NCI-H446 treated with DMSO at 0.1 percent for 48 hours (cell line): ENCODE results near the gene SELENOO.
A peak's percentile ranks its signal among the peaks of the same experiment; 100 is the strongest.

Experiments used
- DNase-seq: peaks from one replicate; lab custom pipeline; 2025; lab: John Stamatoyannopoulos, UW

Gene SELENOO

DNA sequence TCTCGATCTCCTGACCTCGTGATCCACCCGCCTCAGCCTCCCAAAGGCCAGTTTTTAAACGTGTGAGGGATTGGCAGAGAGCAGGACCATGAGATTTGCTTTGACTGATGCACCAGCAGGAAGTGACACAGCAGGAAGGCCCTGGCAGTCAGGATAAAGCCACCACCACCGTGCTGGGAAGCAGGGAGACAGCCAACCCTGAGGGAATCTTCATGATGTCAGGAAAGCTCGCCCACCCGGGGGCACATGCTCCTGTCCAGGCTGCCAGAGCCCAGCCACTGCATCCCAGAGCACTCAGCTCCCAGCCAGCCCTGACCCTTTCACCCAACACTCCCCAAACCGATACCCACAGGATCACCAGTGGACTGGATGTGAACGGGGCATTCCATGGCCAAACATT is 37.9 kb downstream of the SELENOO start:
- DNase-seq = no peak

GRCh38 chr22:50242406-50242949 is 41.7 kb downstream of the SELENOO start:
- no peak for DNase-seq

DNA sequence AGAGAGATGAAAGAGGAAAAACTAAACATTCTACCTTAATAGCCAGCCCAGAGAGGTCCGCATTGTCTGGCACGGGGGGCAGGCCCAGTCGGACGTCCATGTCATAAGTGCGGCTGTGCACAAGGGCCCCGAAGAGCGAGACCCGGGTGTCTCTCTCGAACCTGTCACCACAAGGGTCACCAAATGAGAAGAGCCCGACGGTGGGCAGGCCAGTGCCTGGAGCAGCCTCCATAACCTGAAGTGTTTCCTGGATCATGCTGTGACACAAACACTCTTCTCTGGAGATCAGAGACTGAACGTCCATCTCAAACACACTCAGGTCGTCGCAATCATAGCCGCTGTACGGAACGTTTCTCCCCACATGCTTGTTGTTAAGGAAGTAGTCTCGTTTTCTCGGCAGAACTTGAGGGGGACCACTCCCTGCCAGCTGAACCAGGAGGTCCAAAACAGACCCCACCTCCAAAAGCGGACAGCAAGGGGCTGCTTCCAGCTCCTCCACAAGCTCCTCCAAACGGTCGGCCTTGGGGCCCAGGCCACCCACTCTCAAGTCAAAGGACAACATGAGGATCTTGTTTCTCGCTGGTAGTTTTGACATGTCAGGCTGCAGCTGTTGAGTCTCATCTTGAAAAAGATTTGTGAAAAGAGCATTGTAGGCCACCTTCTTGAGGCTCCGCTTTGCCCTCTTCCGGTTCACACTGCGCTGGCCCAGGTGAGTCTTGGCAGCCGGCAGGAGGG is 43.0 kb downstream of the SELENOO start:
- no peak for DNase-seq

DNA sequence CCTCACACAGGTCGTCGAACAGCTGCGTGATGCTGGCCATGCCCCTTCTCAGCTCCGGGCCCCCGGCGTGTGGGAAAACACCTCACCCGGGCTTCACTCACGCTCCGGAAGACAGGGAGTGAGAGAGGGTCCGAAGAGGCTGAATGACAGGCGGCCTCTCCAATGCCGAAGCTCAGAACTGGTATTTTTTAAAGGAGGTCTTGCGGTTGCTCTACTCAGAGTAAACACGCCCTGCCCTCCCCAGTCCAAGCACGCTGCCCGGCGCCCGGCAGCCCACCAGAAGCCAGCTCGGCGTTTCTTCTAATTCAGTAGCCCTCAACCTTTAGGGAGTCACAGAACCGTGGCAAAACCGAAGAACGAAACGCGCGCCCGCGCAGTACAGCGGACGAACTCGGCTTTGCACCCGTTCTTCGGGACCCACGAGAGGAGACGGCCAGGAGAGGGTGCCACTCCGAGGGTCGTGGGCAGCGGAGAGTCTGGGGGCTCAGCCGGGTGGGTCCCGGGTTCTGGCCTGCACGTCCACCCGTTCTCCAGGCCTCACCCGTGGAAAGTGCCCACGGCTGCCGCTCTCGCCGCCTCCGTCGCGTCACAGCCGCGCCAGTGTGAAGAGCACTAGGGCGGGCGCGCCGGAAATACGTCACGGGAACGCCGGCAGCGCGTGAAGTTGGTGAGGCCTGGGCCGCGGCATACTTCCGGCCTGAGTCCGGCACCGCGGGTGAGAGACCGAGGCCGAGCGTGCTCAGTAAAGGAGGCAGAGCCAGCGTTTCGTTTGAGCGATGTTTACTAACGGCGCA is 43.8 kb downstream of the SELENOO start, which contains the start of gene TUBGCP6:
Gene TUBGCP6 (minus strand): TSS at position 604 of the 794 bp plus-strand sequence. CDS start 564 bp downstream, at position 40.
- DNase-seq = peak; percentile 66

GRCh38 chr22:50245214-50246072 is 44.6 kb downstream of the SELENOO start:
- DNase-seq = no peak

GRCh38 chr22:50246242-50247175 is 45.7 kb downstream of the SELENOO start:
- DNase-seq = no peak

DNA sequence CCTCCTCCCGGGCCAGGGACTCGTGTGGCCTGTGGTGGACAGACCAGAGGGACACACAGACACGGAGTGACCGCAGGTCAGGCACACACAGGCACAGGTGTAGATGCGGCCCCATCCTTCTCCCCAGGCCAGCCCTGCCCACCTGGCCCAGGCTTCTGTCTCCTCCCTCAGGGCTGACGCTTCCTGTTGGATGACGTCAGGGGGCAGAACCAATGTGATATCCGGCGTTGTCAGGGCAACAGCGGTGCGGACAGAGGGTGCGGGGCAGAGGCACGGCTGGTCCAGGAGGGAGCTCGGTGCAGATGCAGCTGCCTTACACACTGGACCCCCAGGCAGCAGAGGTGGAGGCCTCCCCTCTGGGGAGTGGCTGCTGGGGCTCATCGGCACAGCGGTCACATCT is 46.9 kb downstream of the SELENOO start:
- no peak for DNase-seq

DNA sequence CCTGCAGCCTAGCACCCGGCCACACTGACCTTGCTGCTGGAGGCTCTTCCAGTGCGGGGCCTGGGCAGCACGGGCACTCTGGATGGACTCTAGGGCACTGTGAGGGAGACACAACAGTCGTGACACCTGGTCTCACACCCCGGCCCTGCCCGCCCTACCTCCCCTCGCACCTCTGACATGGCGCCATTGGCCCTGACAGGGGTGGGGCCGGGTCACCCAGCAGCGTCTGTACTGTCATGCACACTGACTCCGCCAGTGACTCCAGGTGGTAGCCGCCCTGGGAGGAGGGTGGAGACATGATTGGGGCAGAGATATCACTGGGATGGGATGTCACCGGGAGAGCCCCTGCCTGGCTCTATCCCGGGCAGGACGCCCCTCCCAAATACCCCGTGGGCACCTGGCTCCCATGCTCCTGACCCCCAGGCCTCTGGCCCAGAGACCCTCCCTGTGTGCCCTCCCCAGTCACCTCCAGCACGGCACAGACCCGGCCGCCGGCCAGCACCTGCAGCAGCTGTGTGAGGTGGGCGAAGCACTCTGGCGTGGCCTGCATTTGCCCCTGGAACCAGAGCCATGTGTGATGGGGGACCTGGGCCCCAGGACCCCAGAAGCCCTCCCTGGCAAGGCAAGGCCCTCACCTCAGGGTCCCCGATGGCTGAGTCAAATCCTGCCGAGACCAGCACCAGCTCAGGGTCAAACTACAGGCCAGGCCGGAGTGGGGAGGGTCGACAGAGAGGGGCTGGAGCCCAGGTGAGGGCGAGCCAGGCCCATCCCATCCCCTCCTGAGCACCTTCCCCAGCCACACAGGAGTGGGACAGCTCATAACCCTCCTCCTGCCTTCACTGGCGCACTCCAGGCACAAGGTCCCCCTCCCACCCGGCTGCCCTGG is 47.6 kb downstream of the SELENOO start:
- no peak for DNase-seq

GRCh38 chr22:50249341-50250248 is 48.8 kb downstream of the SELENOO start:
- DNase-seq = no peak

DNA sequence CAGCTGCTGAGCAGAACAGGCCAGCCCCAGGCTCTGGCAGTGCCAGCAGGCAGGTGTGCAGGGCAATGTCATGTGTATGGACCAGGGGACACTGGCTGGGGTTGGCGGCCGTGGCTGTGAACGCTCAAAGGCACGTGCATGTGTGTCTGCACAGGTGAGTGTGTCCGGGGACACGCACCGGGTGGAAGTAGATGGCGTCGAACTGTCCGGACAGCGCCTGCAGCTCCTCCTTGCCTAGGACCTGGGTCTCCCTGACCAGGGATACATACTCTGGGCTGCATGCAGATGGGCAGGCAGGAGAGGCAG is 49.4 kb downstream of the SELENOO start:
- DNase-seq = no peak

DNA sequence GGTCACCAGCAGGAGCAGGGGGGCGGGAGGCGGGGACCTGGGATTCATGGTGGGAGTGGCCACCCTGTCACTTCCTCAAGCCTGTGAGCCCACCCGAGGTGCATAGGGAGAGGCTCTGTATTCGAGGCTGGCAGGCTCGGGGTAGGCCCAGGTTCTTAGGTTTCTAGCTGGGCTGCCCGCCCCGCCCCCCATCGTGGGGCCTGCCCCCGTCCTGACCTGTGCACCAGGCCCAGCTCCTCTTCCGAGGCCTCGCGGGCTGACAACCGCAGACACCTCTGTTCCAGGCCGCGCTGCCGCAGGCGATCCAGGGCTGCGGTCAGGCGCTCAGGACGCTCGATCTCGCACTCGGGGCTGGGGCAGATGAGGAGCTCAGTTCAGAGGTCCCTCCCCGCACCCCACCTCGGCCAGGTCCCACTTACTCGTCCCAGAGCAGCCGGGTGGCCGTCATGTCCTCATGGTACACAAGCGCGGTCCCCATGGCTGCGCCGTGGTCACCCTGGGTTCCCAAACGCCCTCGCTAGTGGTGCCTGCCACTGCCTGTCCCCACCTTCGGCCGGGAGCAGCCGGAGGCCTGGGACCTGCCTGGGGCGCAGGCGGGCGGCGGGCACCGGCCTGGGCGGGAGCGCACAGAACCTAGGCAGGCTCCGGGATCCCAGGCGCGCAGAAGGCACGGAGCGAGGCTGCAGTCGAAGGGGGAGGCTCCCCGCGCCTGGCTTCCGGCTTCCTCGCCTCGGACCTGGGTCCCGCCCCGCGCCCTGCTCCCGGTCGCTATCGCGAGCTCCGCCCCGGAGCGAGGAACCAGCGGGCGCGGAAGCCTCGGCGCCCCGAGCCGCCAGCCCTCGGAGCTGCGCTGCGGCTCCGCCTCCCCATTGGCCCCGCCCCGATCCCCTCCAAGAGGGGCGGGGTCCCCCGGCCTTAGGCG is 50.0 kb downstream of the SELENOO start, which contains the start of gene HDAC10:
Gene HDAC10 (minus strand): TSS at position 711 of the 922 bp plus-strand sequence. CDS start 233 bp downstream, at position 478.
- DNase-seq = no peak

- DNase-seq = no peak
Observed at GRCh38 chr22:50251477-50252081, 50.8 kb downstream of the SELENOO start.

- no peak for DNase-seq
Observed at GRCh38 chr22:50252082-50253045, 51.6 kb downstream of the SELENOO start.

GRCh38 chr22:50253046-50253915 is 52.5 kb downstream of the SELENOO start:
- no peak for DNase-seq

- no peak for DNase-seq
Observed at GRCh38 chr22:50253941-50254340, 53.1 kb downstream of the SELENOO start.
